ENCODE data around the gene HOXA3. TPM values are rescaled to one million over a fixed set of nuclear protein-coding genes. Genes with fewer than 3 reads are reported as not detected.

HOXA3 gene
- polyA plus RNA-seq, 4 donors = 38.6 to 53.0 (median 46.3) TPM

GRCh38 chr7:27189997-27190748 lies 37.8 kb upstream of the HOXA3 start:
- no peak for DNase-seq (ENCODE audit: low read depth in 4 of 4, low spot score in 3 of 4)

GRCh38 chr7:27189295-27189996 lies 37.1 kb upstream of the HOXA3 start:
- peak in 1 of 4 donors; percentile 80 for DNase-seq (ENCODE audit: low read depth in 4 of 4, low spot score in 3 of 4)

- no peak for DNase-seq (ENCODE audit: low read depth in 4 of 4, low spot score in 3 of 4)
Measured at GRCh38 chr7:27188386-27189294, 36.3 kb upstream of the HOXA3 start.

- no peak for DNase-seq (ENCODE audit: low read depth in 4 of 4, low spot score in 3 of 4)
Measured at GRCh38 chr7:27187475-27188385, 35.3 kb upstream of the HOXA3 start.

GRCh38 chr7:27186668-27187474 lies 34.5 kb upstream of the HOXA3 start:
- no peak for DNase-seq (ENCODE audit: low read depth in 4 of 4, low spot score in 3 of 4)

GRCh38 chr7:27185854-27186667 lies 33.7 kb upstream of the HOXA3 start:
- DNase-seq (ENCODE audit: low read depth in 4 of 4, low spot score in 3 of 4) = no peak

- peak; percentile 87 to 97 (median 90) for DNase-seq (ENCODE audit: low read depth in 4 of 4, low spot score in 3 of 4)
Measured at GRCh38 chr7:27185013-27185853, 32.9 kb upstream of the HOXA3 start, which contains the start of gene HOXA11. Gene HOXA11, minus strand, starts transcription at chr7:27185232. Its CDS starts 88 bp downstream, at chr7:27185144.

- DNase-seq (ENCODE audit: low read depth in 4 of 4, low spot score in 3 of 4) = no peak
Measured at GRCh38 chr7:27184337-27185012, 32.1 kb upstream of the HOXA3 start.

GRCh38 chr7:27183682-27184336 lies 31.4 kb upstream of the HOXA3 start:
- no peak for DNase-seq (ENCODE audit: low read depth in 4 of 4, low spot score in 3 of 4)

GRCh38 chr7:27182861-27183681 lies 30.7 kb upstream of the HOXA3 start:
- no peak for DNase-seq (ENCODE audit: low read depth in 4 of 4, low spot score in 3 of 4)

GRCh38 chr7:27182285-27182841 lies 30.0 kb upstream of the HOXA3 start:
- DNase-seq (ENCODE audit: low read depth in 4 of 4, low spot score in 3 of 4) = no peak

- no peak for DNase-seq (ENCODE audit: low read depth in 4 of 4, low spot score in 3 of 4)
Measured at GRCh38 chr7:27181795-27182275, 29.5 kb upstream of the HOXA3 start.

GRCh38 chr7:27180431-27181420 lies 28.3 kb upstream of the HOXA3 start:
- DNase-seq (ENCODE audit: low read depth in 4 of 4, low spot score in 3 of 4) = no peak
